Stomach (tissue), 4 donors: ENCODE results near the gene NEB.
"Not testable (repeated sequence)": the region's sequence is repeated elsewhere in the genome, so short reads cannot be mapped to it uniquely, and the experiment has no call there.

Experiments used
- CTCF ChIP-seq, 7 experiments: fragments of 450-650 bp in 4 of 7; fragments of 200-600 bp in 3 of 7; sonication (generic) in 3 of 7; IDR thresholded peaks; one replicate each; pipeline ENCODE4 v1.5.1; 2016 to 2019; ENCODE audit warnings: antibody characterized with exemption in 7 of 7, control low read depth in 2 of 7, mild to moderate bottlenecking in 1 of 7
- POLR2A ChIP-seq, 4 donors: fragments of 450-650 bp; IDR thresholded peaks; one replicate each; pipeline ENCODE4 v1.6.1; 2016; ENCODE audit warnings: antibody characterized with exemption in 4 of 4, control low read depth in 2 of 4, mild to moderate bottlenecking in 1 of 4, moderate library complexity in 1 of 4
- POLR2AphosphoS5 ChIP-seq, 3 donors: sonication (generic); formaldehyde crosslinking; IDR thresholded peaks; one replicate each; pipeline ENCODE4 v1.6.1; 2016; ENCODE audit warnings: antibody characterized with exemption in 3 of 3

GRCh38 chr2:151603530-151603929, 130.7 kb downstream of the NEB start:
- TF ChIP-seq POLR2A, POLR2AphosphoS5, CTCF (IDR thresholded peaks at IDR 0.05): not testable (repeated sequence)
